Esophagus muscularis mucosa (tissue), 4 donors: ENCODE results near the gene ARRDC5. TPM values are rescaled to one million over a fixed set of nuclear protein-coding genes. Genes with fewer than 3 reads are reported as not detected.

ENCODE experiments used
- DNase-seq: peaks from one replicate; pipeline ENCODE4 v3.0.0-alpha.2; 2017; ENCODE audit errors: extremely low spot score
- H3K27ac ChIP-seq, 4 donors: fragments of 200-600 bp; sonication (generic); replicated peaks in 1 of 4; 1 replicate in 3 of 4; 2 replicates in 1 of 4; pipeline ENCODE4 v1.5.1; 2016 to 2019; ENCODE audit warnings: mild to moderate bottlenecking in 1 of 4
- H3K27me3 ChIP-seq, 4 donors: fragments of 200-600 bp; sonication (generic); one replicate each; pipeline versions ENCODE4 v1.5.1 to v1.6.0; 2016 to 2019
- H3K36me3 ChIP-seq, 4 donors: fragments of 200-600 bp; sonication (generic); one replicate each; pipeline ENCODE4 v1.5.1; 2016 to 2019
- H3K4me1 ChIP-seq, 4 donors: fragments of 200-600 bp; sonication (generic); one replicate each; pipeline ENCODE4 v1.5.1; 2016 to 2019
- H3K4me3 ChIP-seq, 4 donors: fragments of 200-600 bp; sonication (generic); 1 replicate in 2 of 4; 2 replicates in 2 of 4; pipeline ENCODE4 v1.5.1; 2016 to 2019; ENCODE audit warnings: mild to moderate bottlenecking in 4 of 4, moderate library complexity in 1 of 4
- H3K9me3 ChIP-seq, 4 donors: fragments of 200-600 bp; sonication (generic); 1 replicate in 3 of 4; 2 replicates in 1 of 4; pipeline ENCODE4 v1.5.1; 2016 to 2019
- CTCF ChIP-seq, 3 experiments: fragments of 200-600 bp in 2 of 3; fragments of 450-650 bp in 1 of 3; sonication (generic) in 2 of 3; IDR thresholded peaks; one replicate each; pipeline ENCODE4 v1.5.1; 2017 to 2019; ENCODE audit warnings: antibody characterized with exemption in 3 of 3, mild to moderate bottlenecking in 2 of 3, moderate library complexity in 1 of 3
- EP300 ChIP-seq: sonication (generic); formaldehyde crosslinking; IDR thresholded peaks from one replicate; pipeline ENCODE4 v1.6.1; 2017; ENCODE audit warnings: antibody characterized with exemption
- POLR2A ChIP-seq: fragments of 450-650 bp; IDR thresholded peaks from one replicate; pipeline ENCODE4 v1.6.1; 2017; ENCODE audit warnings: antibody characterized with exemption, moderate library complexity, mild to moderate bottlenecking, low read depth
- POLR2AphosphoS5 ChIP-seq, 2 donors: sonication (generic); formaldehyde crosslinking; IDR thresholded peaks; one replicate each; pipeline ENCODE4 v1.6.1; 2017; ENCODE audit warnings: antibody characterized with exemption in 2 of 2
- WGBS: methylation state at CpG from one replicate; pipeline ENCODE4 v1.1.5; 2018; 5-methylcytosine and 5-hydroxymethylcytosine counted together
- intact Hi-C: fragments of 100-400 bp; cut with DNase I; formaldehyde crosslinking; loops from one replicate; pipeline ENCODE4 v1.15.1; 2023
- total RNA-seq, 4 donors: library from RNA; depleted of rRNA; stranded (reverse); fragments of >200 nt; gene quantifications; one replicate each; pipeline versions ENCODE4 v1.1.0 to v1.2.1, GENCODE V29; 2016

The ARRDC5 gene
- total RNA-seq, 4 donors from 2014 or later: 0.26 TPM; not detected in 3

- intact Hi-C loops: no loop called here
- no peaks in the 10 kb centered on the region for H3K27me3 ChIP-seq
- no peaks in the 10 kb centered on the region for H3K4me1 ChIP-seq
- no peak overlapping the region for H3K4me3 ChIP-seq
- WGBS: 86% methylated on average over 7 of the region's 7 CpGs
- H3K27ac ChIP-seq: no peak overlapping the region
- no peaks in the 10 kb centered on the region for H3K9me3 ChIP-seq
- H3K36me3 ChIP-seq: no peaks in the 10 kb centered on the region
- no peak for TF ChIP-seq POLR2AphosphoS5 (IDR thresholded peaks at IDR 0.05)
- TF ChIP-seq POLR2A: no peak
- no peak for TF ChIP-seq CTCF (IDR thresholded peaks at IDR 0.05)
- no peak for TF ChIP-seq EP300
- no peak for DNase-seq
These were observed 34.4 kb upstream of the ARRDC5 start for GRCh38 chr19:4937060-4937459.

GRCh38 chr19:4935444-4935843, 32.7 kb upstream of the ARRDC5 start:
- H3K27me3 ChIP-seq: no peaks in the 10 kb centered on the region
- intact Hi-C loops: no loop called here

GRCh38 chr19:4933528-4933927, 30.8 kb upstream of the ARRDC5 start:
- intact Hi-C loops: no loop called here
- no peaks in the 10 kb centered on the region for H3K9me3 ChIP-seq
- no peak overlapping the region for H3K27ac ChIP-seq
- H3K4me3 ChIP-seq: no peak overlapping the region
- no peaks in the 10 kb centered on the region for H3K4me1 ChIP-seq
- TF ChIP-seq POLR2A (no peak), CTCF (IDR thresholded peaks at IDR 0.05) (no peak), EP300 (no peak), POLR2AphosphoS5 (IDR thresholded peaks at IDR 0.05) (no peak)
- H3K36me3 ChIP-seq: no peaks in the 10 kb centered on the region
- WGBS: 86% methylated on average over 7 of the region's 7 CpGs
- no peaks in the 10 kb centered on the region for H3K27me3 ChIP-seq
- DNase-seq: no peak

More at GRCh38 chr19:4935444-4935843, 32.7 kb upstream of the ARRDC5 start:
- no peaks in the 10 kb centered on the region for H3K4me1 ChIP-seq
- TF ChIP-seq POLR2AphosphoS5 (IDR thresholded peaks at IDR 0.05) (no peak), CTCF (IDR thresholded peaks at IDR 0.05) (no peak), POLR2A (no peak), EP300 (no peak)
- no peak for DNase-seq
- no peaks in the 10 kb centered on the region for H3K9me3 ChIP-seq
- no peaks in the 10 kb centered on the region for H3K36me3 ChIP-seq
- WGBS: 96% methylated on average over 8 of the region's 8 CpGs
- H3K4me3 ChIP-seq: no peak overlapping the region
- no peak overlapping the region for H3K27ac ChIP-seq

- H3K27me3 ChIP-seq: no peaks in the 10 kb centered on the region
- TF ChIP-seq CTCF (IDR thresholded peaks at IDR 0.05) (no peak), POLR2A (no peak), POLR2AphosphoS5 (IDR thresholded peaks at IDR 0.05) (no peak), EP300 (no peak)
- H3K36me3 ChIP-seq: no peaks in the 10 kb centered on the region
- H3K9me3 ChIP-seq: no peaks in the 10 kb centered on the region
- H3K4me3 ChIP-seq: no peak overlapping the region
- no peak overlapping the region for H3K27ac ChIP-seq
- 95% methylated on average over 32 of the region's 32 CpGs for WGBS
- DNase-seq: no peak
- no peaks in the 10 kb centered on the region for H3K4me1 ChIP-seq
- intact Hi-C loops: no loop called here
These were observed 30.0 kb upstream of the ARRDC5 start for GRCh38 chr19:4932711-4933110.

GRCh38 chr19:4930664-4931063, 28.0 kb upstream of the ARRDC5 start:
- no peaks in the 10 kb centered on the region for H3K27me3 ChIP-seq
- no peaks in the 10 kb centered on the region for H3K36me3 ChIP-seq
- DNase-seq: no peak
- 91% methylated on average over 26 of the region's 28 CpGs for WGBS
- H3K4me3 ChIP-seq: no peak overlapping the region
- no peaks in the 10 kb centered on the region for H3K9me3 ChIP-seq
- intact Hi-C loops: no loop called here
- no peak overlapping the region for H3K27ac ChIP-seq
- TF ChIP-seq EP300: no peak
- TF ChIP-seq POLR2A: no peak
- TF ChIP-seq POLR2AphosphoS5 (IDR thresholded peaks at IDR 0.05): no peak
- TF ChIP-seq CTCF (IDR thresholded peaks at IDR 0.05): no peak
- no peaks in the 10 kb centered on the region for H3K4me1 ChIP-seq
